Measurements from ENCODE around the gene COTL1.

COTL1 gene

GRCh38 chr16:84617791-84618580, at the start of gene COTL1:
Gene COTL1 (minus strand): TSS chr16:84618078. CDS start chr16:84617914, 164 bp downstream.
- peak; percentile 89 to 90 for DNase-seq

- no peak for DNase-seq
Observed at GRCh38 chr16:84665843-84666242, 48.0 kb upstream of the COTL1 start.

- DNase-seq: no peak
Observed at GRCh38 chr16:84665359-84665758, 47.5 kb upstream of the COTL1 start.

GRCh38 chr16:84663433-84664101, 45.7 kb upstream of the COTL1 start:
- no peak for DNase-seq

- no peak for DNase-seq
Observed at GRCh38 chr16:84662471-84662870, 44.6 kb upstream of the COTL1 start.

- DNase-seq: no peak
Observed at GRCh38 chr16:84661418-84662060, 43.7 kb upstream of the COTL1 start.

GRCh38 chr16:84660973-84661372, 43.1 kb upstream of the COTL1 start:
- DNase-seq: no peak

- DNase-seq: no peak
Observed at GRCh38 chr16:84659656-84660300, 41.9 kb upstream of the COTL1 start.

- no peak for DNase-seq
Observed at GRCh38 chr16:84658690-84659089, 40.8 kb upstream of the COTL1 start.

- no peak for DNase-seq
Observed at GRCh38 chr16:84657229-84657837, 39.5 kb upstream of the COTL1 start.

- no peak for DNase-seq
Observed at GRCh38 chr16:84656649-84657048, 38.8 kb upstream of the COTL1 start.

- no peak for DNase-seq
Observed at GRCh38 chr16:84654998-84655397, 37.1 kb upstream of the COTL1 start.

- no peak for DNase-seq
Observed at GRCh38 chr16:84654238-84654637, 36.4 kb upstream of the COTL1 start.

- DNase-seq: no peak
Observed at GRCh38 chr16:84652566-84652965, 34.7 kb upstream of the COTL1 start.

GRCh38 chr16:84650062-84650991, 32.4 kb upstream of the COTL1 start:
- no peak for DNase-seq

- DNase-seq: no peak
Observed at GRCh38 chr16:84649511-84649861, 31.6 kb upstream of the COTL1 start.

GRCh38 chr16:84648595-84649510, 31.0 kb upstream of the COTL1 start:
- DNase-seq: no peak

GRCh38 chr16:84647828-84648594, 30.1 kb upstream of the COTL1 start, which contains the start of gene KLHL36:
Gene KLHL36 (plus strand): TSS chr16:84648511. CDS start chr16:84650868, 2,357 bp downstream.
- DNase-seq: peak; percentile 9 to 52

GRCh38 chr16:84643674-84644073, 25.8 kb upstream of the COTL1 start:
- no peak for DNase-seq

- DNase-seq: no peak
Observed at GRCh38 chr16:84643180-84643583, 25.3 kb upstream of the COTL1 start.

Data from hippocampal formation (tissue), 2 donors.